ENCODE results near the gene CCDC7.
"Not testable (repeated sequence)": the region's sequence is repeated elsewhere in the genome, so short reads cannot be mapped to it uniquely, and the experiment has no call there.

The CCDC7 gene

DNA sequence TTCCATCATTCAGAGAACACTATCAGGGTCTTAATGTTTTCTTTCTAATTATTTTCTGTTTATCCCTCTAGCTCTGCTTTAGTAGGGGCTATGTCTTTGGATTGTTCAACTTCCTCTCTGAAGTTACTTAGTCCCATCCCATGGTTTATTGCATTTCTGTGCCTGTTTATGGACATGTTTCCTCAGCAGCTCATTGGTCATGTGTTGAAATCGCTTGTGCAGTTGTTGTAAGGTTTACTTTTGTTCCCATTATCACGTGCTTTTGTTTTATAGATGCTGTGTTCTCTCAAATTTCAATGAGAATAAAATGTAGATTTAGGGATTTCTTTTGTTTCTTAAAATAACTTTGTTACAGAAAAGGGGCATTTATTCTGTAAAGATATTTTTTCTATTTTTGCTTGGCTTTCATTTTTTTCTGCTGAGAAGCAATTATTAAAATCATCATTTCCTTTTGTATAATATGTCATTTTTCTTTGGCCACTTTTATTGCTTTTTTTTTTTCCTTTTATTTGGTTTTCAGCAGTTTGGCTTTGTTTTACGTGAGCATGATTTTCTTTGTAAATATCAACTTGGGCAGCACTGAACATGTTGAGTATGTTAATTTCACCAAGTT, 110.9 kb downstream of the CCDC7 start:
- no peak for ATAC-seq (replicated peaks)
- Mint-ChIP-seq H3K4me1 (no peaks in the 10 kb centered on the region), H3K27me3 (no peaks in the 10 kb centered on the region), H3K36me3 (peaks cover 24 to 31% of the 10 kb centered on the region in 2 donors), H3K9me3 (peaks cover 0 to 10% of the 10 kb centered on the region in 2 donors), H3K4me3 (no peak overlapping the region), H3K27ac (no peak overlapping the region)
- no peak for DNase-seq

DNA sequence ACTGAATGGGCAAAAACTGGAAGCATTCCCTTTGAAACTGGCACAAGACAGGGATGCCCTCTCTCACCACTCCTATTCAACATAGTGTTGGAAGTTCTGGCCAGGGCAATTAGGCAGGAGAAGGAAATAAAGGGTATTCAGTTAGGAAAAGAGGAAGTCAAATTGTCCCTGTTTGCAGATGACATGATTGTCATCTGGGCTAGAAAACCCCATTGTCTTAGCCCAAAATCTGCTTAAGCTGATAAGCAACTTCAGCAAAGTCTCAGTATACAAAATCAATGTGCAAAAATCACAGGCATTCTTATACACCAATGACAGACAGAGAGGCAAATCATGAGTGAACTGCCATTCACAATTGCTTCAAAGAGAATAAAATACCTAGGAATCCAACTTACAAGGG, 116.8 kb downstream of the CCDC7 start:
- not testable (repeated sequence) for H3K4me3 Mint-ChIP-seq; ATAC-seq (replicated peaks); H3K27ac Mint-ChIP-seq; H3K27me3 Mint-ChIP-seq; DNase-seq; H3K4me1 Mint-ChIP-seq
- Mint-ChIP-seq H3K9me3 (peaks cover 0 to 10% of the 10 kb centered on the region in 2 donors), H3K36me3 (peaks cover 20 to 22% of the 10 kb centered on the region in 2 donors)

DNA sequence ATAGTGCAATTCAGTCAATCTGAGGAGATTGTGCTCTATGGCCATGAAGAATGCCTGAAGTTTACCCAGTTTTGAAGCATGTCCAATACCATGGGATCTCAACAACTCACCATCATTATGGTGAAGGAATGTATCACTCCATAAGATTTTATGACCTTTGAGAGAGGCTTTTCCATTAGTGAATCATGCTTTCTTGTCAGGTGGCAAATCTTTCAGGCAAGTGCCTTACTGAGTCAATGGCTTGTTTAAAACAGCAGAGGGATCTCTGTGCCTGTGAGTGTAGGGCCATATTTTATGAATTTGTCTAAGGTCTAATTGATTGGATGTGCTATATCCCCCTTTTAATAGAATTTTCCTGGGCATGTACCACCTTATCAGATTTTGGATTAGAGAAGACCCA, 131.5 kb downstream of the CCDC7 start:
- Mint-ChIP-seq H3K27me3 (no peaks in the 10 kb centered on the region), H3K36me3 (no peaks in the 10 kb centered on the region), H3K9me3 (no peaks in the 10 kb centered on the region), H3K4me3 (no peak overlapping the region), H3K27ac (no peak overlapping the region), H3K4me1 (no peaks in the 10 kb centered on the region)
- ATAC-seq (replicated peaks) (no peak), DNase-seq (no peak)

DNA sequence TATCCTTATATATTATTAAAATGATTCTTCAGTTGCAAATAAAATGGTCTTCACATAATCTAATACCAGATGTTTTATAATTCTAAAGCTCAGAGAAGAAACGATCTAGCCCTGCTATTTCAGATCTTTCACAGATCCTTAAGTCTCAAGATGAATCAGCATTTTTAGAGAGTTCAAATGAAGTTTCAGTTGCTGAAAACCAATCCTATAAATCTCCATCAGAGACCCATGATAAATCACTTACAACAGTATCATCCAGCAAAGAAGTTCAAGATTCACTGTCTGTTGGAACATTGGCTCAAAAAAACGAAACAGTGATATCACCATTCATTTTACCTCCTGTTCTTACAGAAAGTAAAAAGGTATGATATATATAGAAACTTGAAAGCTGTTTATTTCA, 137.0 kb downstream of the CCDC7 start:
- DNase-seq = no peak
- no peak for ATAC-seq (replicated peaks)
- Mint-ChIP-seq H3K27me3 (no peaks in the 10 kb centered on the region), H3K4me1 (no peaks in the 10 kb centered on the region), H3K4me3 (no peak overlapping the region), H3K36me3 (peaks cover 9 to 15% of the 10 kb centered on the region in 2 donors), H3K9me3 (peaks cover 0 to 6% of the 10 kb centered on the region in 2 donors), H3K27ac (no peak overlapping the region)

DNA sequence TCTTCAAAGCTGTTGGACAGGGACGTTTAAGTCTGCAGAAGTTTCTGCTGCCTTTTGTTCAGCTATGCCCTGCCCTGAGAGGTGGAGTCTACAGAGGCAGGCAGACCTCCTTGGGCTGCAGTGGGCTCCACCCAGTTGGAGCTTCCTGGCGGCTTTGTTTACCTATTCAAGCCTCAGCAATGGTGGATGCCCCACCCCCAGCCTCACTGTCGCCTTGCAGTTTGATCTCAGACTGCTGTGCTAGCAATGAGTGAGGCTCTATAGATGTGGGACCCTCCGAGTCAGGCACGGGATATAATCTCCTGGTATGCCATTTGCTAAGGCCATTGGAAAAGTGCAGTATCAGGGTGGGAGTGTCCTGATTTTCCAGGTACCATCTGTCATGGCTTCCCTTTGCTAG, 152.1 kb downstream of the CCDC7 start:
- DNase-seq; ATAC-seq (replicated peaks); H3K27me3 Mint-ChIP-seq; H3K4me3 Mint-ChIP-seq; H3K27ac Mint-ChIP-seq; H3K4me1 Mint-ChIP-seq: not testable (repeated sequence)
- Mint-ChIP-seq H3K36me3 (peaks cover 49 to 68% of the 10 kb centered on the region in 2 donors), H3K9me3 (peaks cover 13 to 33% of the 10 kb centered on the region in 2 donors)

DNA sequence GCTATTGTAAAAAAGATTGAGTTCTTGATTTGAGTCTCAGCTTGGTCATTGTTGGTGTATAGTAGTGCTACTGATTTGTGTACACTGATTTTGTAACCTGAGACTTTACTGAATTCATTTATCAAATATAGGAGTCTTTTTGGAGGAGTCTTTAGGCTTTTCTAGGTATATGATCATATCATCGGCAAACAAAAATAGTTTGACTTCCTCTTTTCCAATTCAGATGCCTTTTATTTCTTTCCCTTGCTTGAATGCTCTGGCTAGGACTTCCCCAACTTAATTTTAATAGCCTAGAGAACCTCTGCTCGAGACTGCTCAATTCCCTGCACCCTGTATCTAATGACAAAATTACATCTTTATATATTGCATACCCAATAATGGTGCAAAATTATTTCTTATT, 154.4 kb downstream of the CCDC7 start:
- H3K4me1 Mint-ChIP-seq = no peaks in the 10 kb centered on the region
- ATAC-seq (replicated peaks) (no peak), DNase-seq (no peak)
- H3K27ac Mint-ChIP-seq = no peak overlapping the region
- peaks cover 14 to 32% of the 10 kb centered on the region in 2 donors for H3K9me3 Mint-ChIP-seq
- H3K27me3 Mint-ChIP-seq = no peaks in the 10 kb centered on the region
- H3K36me3 Mint-ChIP-seq = peaks cover 57 to 71% of the 10 kb centered on the region in 2 donors
- no peak overlapping the region for H3K4me3 Mint-ChIP-seq

DNA sequence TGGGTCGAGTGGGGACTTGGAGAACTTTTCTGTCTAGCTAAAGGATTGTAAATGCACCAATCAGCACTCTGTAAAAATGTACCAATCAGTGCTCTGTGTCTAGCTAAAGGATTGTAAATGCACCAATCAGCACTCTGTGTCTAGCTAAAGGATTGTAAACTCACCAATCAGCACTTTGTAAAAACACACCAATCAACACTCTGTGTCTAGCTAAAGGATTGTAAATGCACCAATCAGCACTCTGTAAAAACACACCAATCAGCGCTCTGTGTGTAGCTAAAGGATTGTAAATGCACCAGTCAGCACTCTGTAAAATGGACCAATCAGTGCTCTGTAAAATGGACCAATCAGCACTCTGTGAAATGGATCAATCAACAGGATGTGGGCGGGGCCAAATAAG, 155.6 kb downstream of the CCDC7 start:
- Mint-ChIP-seq H3K9me3 (peaks cover 10 to 23% of the 10 kb centered on the region in 2 donors), H3K36me3 (peaks cover 52 to 60% of the 10 kb centered on the region in 2 donors)
- H3K27ac Mint-ChIP-seq; DNase-seq; ATAC-seq (replicated peaks); H3K4me3 Mint-ChIP-seq; H3K4me1 Mint-ChIP-seq; H3K27me3 Mint-ChIP-seq: not testable (repeated sequence)

DNA sequence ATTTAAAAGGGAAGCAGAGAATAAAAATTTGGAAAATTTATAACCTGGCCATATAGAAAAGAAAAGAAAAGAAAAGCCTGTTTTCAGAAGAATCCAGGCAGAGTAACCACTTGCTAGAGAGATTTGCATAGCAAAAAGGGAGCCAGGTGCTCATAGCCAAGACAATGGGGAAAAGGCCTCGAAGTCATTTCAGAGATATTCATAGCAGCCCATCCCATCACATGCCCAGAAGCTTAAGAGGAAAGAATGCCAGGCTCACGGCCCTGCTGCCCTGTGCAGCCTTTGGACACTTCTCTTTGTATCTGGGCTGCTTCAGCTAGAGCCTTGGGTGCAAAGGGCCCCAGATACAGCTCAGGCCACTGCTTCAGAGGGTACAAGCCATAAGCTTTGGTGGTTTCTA, 159.8 kb downstream of the CCDC7 start:
- ATAC-seq (replicated peaks) = no peak
- H3K9me3 Mint-ChIP-seq = peaks cover 4 to 15% of the 10 kb centered on the region in 2 donors
- H3K27me3 Mint-ChIP-seq = no peaks in the 10 kb centered on the region
- no peak overlapping the region for H3K27ac Mint-ChIP-seq
- peaks cover 37 to 42% of the 10 kb centered on the region in 2 donors for H3K36me3 Mint-ChIP-seq
- H3K4me1 Mint-ChIP-seq = no peaks in the 10 kb centered on the region
- no peak for DNase-seq
- H3K4me3 Mint-ChIP-seq = no peak overlapping the region

DNA sequence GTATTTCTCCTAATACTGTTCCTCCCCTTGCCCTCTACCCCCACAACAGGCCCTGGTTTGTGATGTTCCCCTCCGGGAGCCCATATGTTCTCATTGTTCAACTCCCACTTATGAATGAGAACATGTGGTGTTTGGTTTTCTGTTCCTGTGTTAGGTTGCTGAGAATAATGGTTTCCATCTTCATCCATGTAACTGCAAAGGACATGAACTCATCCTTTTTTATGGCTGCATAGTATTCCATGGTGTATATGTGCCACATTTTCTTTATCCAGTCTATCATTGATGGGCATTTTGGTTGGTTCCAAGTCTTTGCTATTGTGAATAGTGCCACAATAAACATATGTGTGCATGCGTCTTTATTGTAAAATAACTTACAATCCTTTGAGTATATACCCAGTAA, 164.6 kb downstream of the CCDC7 start:
- not testable (repeated sequence) for ATAC-seq (replicated peaks); H3K27ac Mint-ChIP-seq; DNase-seq; H3K4me3 Mint-ChIP-seq; H3K27me3 Mint-ChIP-seq; H3K4me1 Mint-ChIP-seq
- Mint-ChIP-seq H3K36me3 (peaks cover 43 to 49% of the 10 kb centered on the region in 2 donors), H3K9me3 (peaks cover 32% of the 10 kb centered on the region in 2 donors)

DNA sequence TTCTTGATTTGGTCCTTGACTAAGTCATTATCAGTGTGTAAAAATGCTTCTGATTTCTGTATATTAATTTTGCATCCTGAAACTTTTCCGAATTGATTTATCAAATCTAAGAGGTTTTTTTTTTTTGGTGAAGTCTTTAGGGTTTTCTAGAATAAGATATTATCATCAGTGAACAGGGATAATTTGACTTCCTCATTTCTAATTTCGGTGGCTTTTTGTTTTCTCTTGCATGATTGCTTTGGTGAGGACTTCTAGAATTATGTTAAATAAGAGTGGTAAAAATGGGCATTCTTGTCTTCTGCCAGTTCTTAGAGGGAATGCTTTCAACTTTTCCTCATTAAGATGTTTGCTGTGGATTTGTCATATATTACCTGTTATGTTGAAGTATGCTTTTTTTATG, 170.5 kb downstream of the CCDC7 start:
- no peak for DNase-seq
- H3K4me3 Mint-ChIP-seq = no peak overlapping the region
- H3K9me3 Mint-ChIP-seq = peaks cover 39 to 45% of the 10 kb centered on the region in 2 donors
- H3K27me3 Mint-ChIP-seq = no peaks in the 10 kb centered on the region
- H3K36me3 Mint-ChIP-seq = peaks cover 52 to 71% of the 10 kb centered on the region in 2 donors
- no peak for ATAC-seq (replicated peaks)
- peaks cover 3 to 6% of the 10 kb centered on the region in 2 donors for H3K4me1 Mint-ChIP-seq
- H3K27ac Mint-ChIP-seq = no peak overlapping the region

DNA sequence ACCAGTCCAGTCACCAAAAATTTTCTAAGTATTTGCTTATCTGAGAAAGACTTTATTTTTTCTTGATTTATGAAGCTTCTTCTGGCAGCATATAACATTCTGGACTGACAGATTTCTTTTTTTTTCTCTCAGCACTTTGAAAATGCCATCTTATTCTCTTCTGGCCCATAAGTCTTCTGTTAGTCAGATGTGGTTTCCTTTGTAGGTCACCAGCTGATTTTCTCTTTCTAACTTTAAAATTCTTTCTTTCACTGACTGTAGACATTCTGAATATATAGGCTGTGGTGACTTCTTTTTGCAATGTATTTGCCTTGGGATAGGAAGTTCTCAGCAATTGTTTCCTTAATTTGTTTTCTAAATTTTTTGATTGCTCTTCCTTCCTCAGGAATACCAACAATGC, 172.5 kb downstream of the CCDC7 start:
- peaks cover 40 to 53% of the 10 kb centered on the region in 2 donors for H3K36me3 Mint-ChIP-seq
- peaks cover 31 to 34% of the 10 kb centered on the region in 2 donors for H3K9me3 Mint-ChIP-seq
- ATAC-seq (replicated peaks) (no peak), DNase-seq (no peak)
- no peak overlapping the region for H3K4me3 Mint-ChIP-seq
- H3K27me3 Mint-ChIP-seq = no peaks in the 10 kb centered on the region
- H3K27ac Mint-ChIP-seq = no peak overlapping the region
- peaks cover 3 to 6% of the 10 kb centered on the region in 2 donors for H3K4me1 Mint-ChIP-seq

- ATAC-seq (replicated peaks) = no peak
- H3K4me1 Mint-ChIP-seq = no peaks in the 10 kb centered on the region
- H3K27ac Mint-ChIP-seq = no peak overlapping the region
- H3K36me3 Mint-ChIP-seq = peaks cover 20 to 31% of the 10 kb centered on the region in 2 donors
- no peaks in the 10 kb centered on the region for H3K27me3 Mint-ChIP-seq
- DNase-seq = no peak
- H3K9me3 Mint-ChIP-seq = peaks cover 7 to 10% of the 10 kb centered on the region in 2 donors
- H3K4me3 Mint-ChIP-seq = no peak overlapping the region
Observed at GRCh38 chr10:32621969-32622368, 176.0 kb downstream of the CCDC7 start.

GRCh38 chr10:32622409-32622808, 176.5 kb downstream of the CCDC7 start:
- no peaks in the 10 kb centered on the region for H3K27me3 Mint-ChIP-seq
- H3K4me3 Mint-ChIP-seq = no peak overlapping the region
- peaks cover 20 to 31% of the 10 kb centered on the region in 2 donors for H3K36me3 Mint-ChIP-seq
- peaks cover 7 to 10% of the 10 kb centered on the region in 2 donors for H3K9me3 Mint-ChIP-seq
- H3K4me1 Mint-ChIP-seq = no peaks in the 10 kb centered on the region
- ATAC-seq (replicated peaks) = no peak
- no peak overlapping the region for H3K27ac Mint-ChIP-seq
- no peak for DNase-seq

GRCh38 chr10:32627183-32627582, 181.2 kb downstream of the CCDC7 start:
- Mint-ChIP-seq H3K36me3 (peaks cover 7 to 19% of the 10 kb centered on the region in 2 donors), H3K27me3 (no peaks in the 10 kb centered on the region), H3K27ac (no peak overlapping the region), H3K4me1 (no peaks in the 10 kb centered on the region), H3K9me3 (peaks cover 3 to 5% of the 10 kb centered on the region in 2 donors), H3K4me3 (no peak overlapping the region)
- DNase-seq (no peak), ATAC-seq (replicated peaks) (no peak)

DNA sequence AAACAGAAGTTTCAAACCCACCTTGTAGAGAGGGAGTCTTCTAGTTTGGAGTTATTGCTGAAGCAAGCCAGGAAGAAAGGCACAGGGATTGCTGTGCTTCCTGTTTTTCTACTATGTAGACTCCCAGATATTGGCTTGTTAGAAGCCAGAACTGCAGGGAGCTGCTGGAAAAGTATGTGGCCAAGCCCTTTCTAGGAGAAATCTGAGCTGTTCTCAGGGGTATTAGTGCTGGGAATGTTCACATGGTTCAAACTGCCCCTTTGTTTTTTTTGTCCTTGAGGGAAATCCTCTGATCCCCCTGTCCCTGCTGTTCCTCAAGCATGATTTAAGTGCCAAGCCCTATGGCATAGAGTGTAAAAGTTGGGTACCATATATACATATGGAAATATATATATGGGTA, 184.0 kb downstream of the CCDC7 start:
- peaks cover 3 to 19% of the 10 kb centered on the region in 2 donors for H3K36me3 Mint-ChIP-seq
- H3K27me3 Mint-ChIP-seq = no peaks in the 10 kb centered on the region
- DNase-seq (no peak), ATAC-seq (replicated peaks) (no peak)
- peaks cover 3 to 5% of the 10 kb centered on the region in 2 donors for H3K9me3 Mint-ChIP-seq
- no peak overlapping the region for H3K27ac Mint-ChIP-seq
- H3K4me1 Mint-ChIP-seq = no peaks in the 10 kb centered on the region
- H3K4me3 Mint-ChIP-seq = no peak overlapping the region
